Testis (tissue), 2 donors: Measurements from ENCODE around the gene RERE.

Experiments
- POLR2A ChIP-seq: fragments of 450-650 bp; IDR thresholded peaks from one replicate; pipeline ENCODE4 v1.6.1; 2017; ENCODE audit warnings: antibody characterized with exemption, mild to moderate bottlenecking, moderate library complexity
- TF ChIP-seq, protein P1 (sequence below), 3 experiments: fragments of 450-650 bp in 2 of 3; fragments of 200-600 bp in 1 of 3; sonication (generic) in 1 of 3; IDR thresholded peaks; one replicate each; pipeline ENCODE4 v1.5.1; 2016 to 2019; ENCODE audit warnings: antibody characterized with exemption in 3 of 3, mild to moderate bottlenecking in 2 of 3, moderate library complexity in 1 of 3

DNA sequence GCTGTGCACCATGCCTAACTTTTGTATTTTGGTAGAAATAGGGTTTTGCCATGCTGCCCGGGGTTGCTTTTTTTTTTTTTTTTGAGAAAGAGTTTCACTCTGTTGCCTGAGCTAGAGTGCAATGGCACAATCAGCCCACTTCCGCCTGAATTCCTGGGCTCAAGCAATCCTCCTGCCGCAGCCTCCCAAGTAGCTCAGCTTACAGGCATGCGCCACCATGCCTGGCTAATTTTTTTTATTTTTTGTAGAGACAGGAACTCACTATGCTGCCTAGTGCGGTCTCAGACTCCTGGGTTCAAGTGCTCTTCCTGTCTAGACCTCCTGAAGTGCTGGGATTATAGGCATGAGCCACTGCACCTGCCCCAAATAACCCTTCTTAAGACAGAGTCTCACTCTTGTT, 346.0 kb downstream of the RERE start:
- no peak for TF ChIP-seq POLR2A
- TF ChIP-seq, protein P1, sequence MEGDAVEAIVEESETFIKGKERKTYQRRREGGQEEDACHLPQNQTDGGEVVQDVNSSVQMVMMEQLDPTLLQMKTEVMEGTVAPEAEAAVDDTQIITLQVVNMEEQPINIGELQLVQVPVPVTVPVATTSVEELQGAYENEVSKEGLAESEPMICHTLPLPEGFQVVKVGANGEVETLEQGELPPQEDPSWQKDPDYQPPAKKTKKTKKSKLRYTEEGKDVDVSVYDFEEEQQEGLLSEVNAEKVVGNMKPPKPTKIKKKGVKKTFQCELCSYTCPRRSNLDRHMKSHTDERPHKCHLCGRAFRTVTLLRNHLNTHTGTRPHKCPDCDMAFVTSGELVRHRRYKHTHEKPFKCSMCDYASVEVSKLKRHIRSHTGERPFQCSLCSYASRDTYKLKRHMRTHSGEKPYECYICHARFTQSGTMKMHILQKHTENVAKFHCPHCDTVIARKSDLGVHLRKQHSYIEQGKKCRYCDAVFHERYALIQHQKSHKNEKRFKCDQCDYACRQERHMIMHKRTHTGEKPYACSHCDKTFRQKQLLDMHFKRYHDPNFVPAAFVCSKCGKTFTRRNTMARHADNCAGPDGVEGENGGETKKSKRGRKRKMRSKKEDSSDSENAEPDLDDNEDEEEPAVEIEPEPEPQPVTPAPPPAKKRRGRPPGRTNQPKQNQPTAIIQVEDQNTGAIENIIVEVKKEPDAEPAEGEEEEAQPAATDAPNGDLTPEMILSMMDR (IDR thresholded peaks at IDR 0.05): no peak
